MM.1S (cell line): ENCODE measurements around the gene DHRSX.
A peak's percentile ranks its signal among the peaks of the same experiment; 100 is the strongest.

ENCODE experiments used
- DNase-seq: peaks from one replicate; pipeline ENCODE4 v3.0.0-alpha.2; 2015
- H2AFZ ChIP-seq: fragments of 300-600 bp; sonication (generic); 2 replicates; pipeline ENCODE4 v1.6.0; 2016; ENCODE audit warnings: antibody characterized with exemption, low read length
- H3F3A ChIP-seq: fragments of 300-600 bp; sonication (generic); 2 replicates; pipeline ENCODE4 v1.6.1; 2016; ENCODE audit warnings: mild to moderate bottlenecking, antibody characterized with exemption, low read length, moderate library complexity, mixed read lengths; ENCODE audit not compliant: insufficient read depth
- H3K27ac ChIP-seq: fragments of 300-600 bp; sonication (generic); 2 replicates; pipeline ENCODE4 v1.5.1; 2016; ENCODE audit warnings: mild to moderate bottlenecking, low read length
- H3K27me3 ChIP-seq: fragments of 300-600 bp; sonication (generic); replicated peaks from 2 replicates; pipeline ENCODE4 v1.6.0; 2016; ENCODE audit warnings: low read length; ENCODE audit not compliant: insufficient read depth
- H3K36me3 ChIP-seq: fragments of 300-600 bp; sonication (generic); replicated peaks from 2 replicates; pipeline ENCODE4 v1.6.1; 2016; ENCODE audit warnings: mild to moderate bottlenecking, low read length, mixed read lengths; ENCODE audit not compliant: insufficient read depth
- H3K4me1 ChIP-seq: fragments of 300-600 bp; sonication (generic); 2 replicates; pipeline ENCODE4 v1.6.1; 2016; ENCODE audit warnings: low read length, mixed read lengths
- H3K4me2 ChIP-seq: fragments of 300-600 bp; sonication (generic); 2 replicates; pipeline ENCODE4 v1.6.0; 2016; ENCODE audit warnings: low read depth, low read length
- H3K4me3 ChIP-seq: fragments of 300-600 bp; sonication (generic); 2 replicates; pipeline ENCODE4 v1.5.1; 2016; ENCODE audit warnings: low read length, mixed read lengths
- H3K79me2 ChIP-seq: fragments of 300-600 bp; sonication (generic); 2 replicates; pipeline ENCODE4 v1.6.1; 2016; ENCODE audit warnings: mixed run types, low read length, mixed read lengths
- H3K9ac ChIP-seq: fragments of 300-600 bp; sonication (generic); 2 replicates; pipeline ENCODE4 v1.6.1; 2016; ENCODE audit warnings: low read length, mixed read lengths
- H3K9me2 ChIP-seq: fragments of 300-600 bp; sonication (generic); replicated peaks from 2 replicates; pipeline ENCODE4 v1.6.1; 2016; ENCODE audit warnings: mild to moderate bottlenecking, low read length, mixed read lengths; ENCODE audit not compliant: insufficient read depth
- H3K9me3 ChIP-seq: fragments of 300-600 bp; sonication (generic); replicated peaks from 2 replicates; pipeline ENCODE4 v1.6.1; 2016; ENCODE audit warnings: mild to moderate bottlenecking, low read length, mixed read lengths; ENCODE audit not compliant: insufficient read depth
- H4K20me1 ChIP-seq: fragments of 300-600 bp; sonication (generic); 2 replicates; pipeline ENCODE4 v1.6.1; 2016; ENCODE audit warnings: mild to moderate bottlenecking, low read length, moderate library complexity, mixed read lengths; ENCODE audit not compliant: insufficient read depth
- CTCF ChIP-seq: fragments of 300-600 bp; sonication (generic); IDR thresholded peaks from 2 replicates; pipeline ENCODE4 v1.5.1; 2016; ENCODE audit warnings: antibody characterized with exemption, low read length, mixed read lengths
- EZH2 ChIP-seq: fragments of 300-600 bp; sonication (generic); optimal IDR thresholded peaks from 2 replicates; pipeline ENCODE3; 2017; ENCODE audit warnings: low read depth, mild to moderate bottlenecking, antibody characterized with exemption, low read length, mixed read lengths
- EZH2phosphoT487 ChIP-seq: fragments of 300-600 bp; sonication (generic); IDR thresholded peaks from 2 replicates; pipeline ENCODE4 v1.6.1; 2018; ENCODE audit warnings: antibody characterized with exemption, low read length

Gene DHRSX

GRCh38 chrX:2500803-2501558 is at the start of gene DHRSX, which contains the start of gene ZBED1:
Gene DHRSX (minus strand): TSS chrX:2500976. CDS start chrX:2500925, 51 bp downstream.
Gene ZBED1 (minus strand): TSS chrX:2500976. CDS start chrX:2490719, 10,257 bp downstream.
- TF ChIP-seq EZH2 (no peak), EZH2phosphoT487 (no peak), CTCF (no peak)
- H2AFZ ChIP-seq, result peak within 1 kb of the TSS; percentile 15; the same call in 1 of the 2 replicates
- peaks cover 31% of the 10 kb centered on the region for H3K79me2 ChIP-seq
- H3K36me3 ChIP-seq, result no peaks in the 10 kb centered on the region
- H3K9me3 ChIP-seq, result no peaks in the 10 kb centered on the region
- no peaks in the 10 kb centered on the region for H3K9me2 ChIP-seq
- H3K4me3 ChIP-seq, result peak within 1 kb of the TSS; percentile 73
- peak within 1 kb of the TSS; percentile 50; the same call in 1 of the 2 replicates for H3K4me2 ChIP-seq
- H3K9ac ChIP-seq, result peak within 1 kb of the TSS; percentile 69
- H3K27ac ChIP-seq, result no peak within 1 kb of the TSS
- no peaks in the 10 kb centered on the region for H3K4me1 ChIP-seq
- DNase-seq, result peak; percentile 27
- H3F3A ChIP-seq, result no peaks in the 10 kb centered on the region
- H4K20me1 ChIP-seq, result no peaks in the 10 kb centered on the region
- H3K27me3 ChIP-seq, result no peaks in the 10 kb centered on the region

DNA sequence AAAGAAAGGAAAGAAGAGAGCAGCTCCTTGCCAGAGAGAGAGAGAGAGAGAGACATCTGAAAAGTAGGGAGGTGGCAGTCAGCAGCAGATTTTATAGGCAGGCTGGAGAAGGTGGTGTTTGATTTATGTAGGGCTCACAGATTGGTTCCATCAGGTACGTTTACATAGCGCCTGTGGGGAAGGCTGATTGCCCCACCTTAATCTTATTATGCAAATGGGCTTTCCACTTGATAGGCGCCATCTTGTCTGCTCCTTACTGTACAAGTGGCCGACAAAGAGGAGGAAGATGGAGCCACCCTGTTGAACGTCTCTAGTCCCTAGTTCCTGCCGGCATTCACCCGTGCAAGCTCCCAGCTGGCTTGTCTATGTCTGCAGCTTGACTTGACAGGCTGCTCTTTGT is 49.1 kb upstream of the DHRSX start:
- Histone ChIP-seq H3K4me1 (no peaks in the 10 kb centered on the region), H3K36me3 (no peaks in the 10 kb centered on the region), H2AFZ (no peak overlapping the region), H3K9me2 (no peaks in the 10 kb centered on the region), H3K4me3 (no peak overlapping the region), H3K9ac (no peak overlapping the region), H3F3A (no peaks in the 10 kb centered on the region), H3K27ac (no peak overlapping the region), H3K4me2 (no peak overlapping the region), H4K20me1 (no peaks in the 10 kb centered on the region), H3K27me3 (no peaks in the 10 kb centered on the region), H3K9me3 (no peaks in the 10 kb centered on the region), H3K79me2 (no peaks in the 10 kb centered on the region)
- no peak for DNase-seq
- no peak for TF ChIP-seq EZH2
- no peak for TF ChIP-seq CTCF
- TF ChIP-seq EZH2phosphoT487, result no peak

DNA sequence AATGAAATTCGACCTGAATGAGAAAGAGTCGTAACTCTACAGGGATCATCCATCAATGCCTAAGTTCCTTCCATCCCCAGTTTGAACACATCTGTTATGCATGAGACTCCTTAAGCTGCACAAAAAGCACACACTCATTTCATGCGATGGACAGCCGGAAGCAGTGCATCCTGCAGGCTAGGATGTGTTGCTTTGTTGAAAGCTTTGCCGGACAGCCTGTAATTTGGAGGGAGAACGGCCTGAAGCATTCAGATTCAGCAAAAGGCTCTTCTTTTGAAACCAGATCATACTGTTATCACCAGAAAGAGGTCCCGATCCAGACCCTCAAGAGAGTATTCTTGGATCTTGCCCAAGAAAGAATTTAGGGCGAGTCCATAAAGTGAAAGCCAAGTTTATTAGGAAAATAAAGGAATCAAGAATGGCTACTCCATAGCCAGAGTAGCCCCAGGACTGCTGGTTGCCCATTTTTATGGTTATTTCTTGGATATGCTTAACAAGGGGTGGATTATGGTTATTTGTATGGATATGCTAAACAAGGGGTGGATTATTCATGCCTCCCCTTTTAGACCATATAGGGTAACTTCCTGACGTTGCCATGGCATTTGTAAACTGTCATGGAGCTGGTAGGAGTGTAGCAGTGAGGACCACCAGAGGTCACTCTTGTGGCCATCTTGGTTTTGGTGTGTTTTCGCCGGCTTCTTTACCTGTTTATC is 48.1 kb upstream of the DHRSX start:
- Histone ChIP-seq H3K4me2 (no peak overlapping the region), H3K27ac (no peak overlapping the region), H3K4me1 (no peaks in the 10 kb centered on the region), H3K9me2 (no peaks in the 10 kb centered on the region), H3K9ac (no peak overlapping the region), H3K4me3 (no peak overlapping the region), H3F3A (no peaks in the 10 kb centered on the region), H3K36me3 (no peaks in the 10 kb centered on the region), H3K27me3 (no peaks in the 10 kb centered on the region), H3K79me2 (no peaks in the 10 kb centered on the region), H4K20me1 (no peaks in the 10 kb centered on the region), H2AFZ (no peak overlapping the region), H3K9me3 (no peaks in the 10 kb centered on the region)
- no peak for DNase-seq
- TF ChIP-seq EZH2phosphoT487 (no peak), EZH2 (no peak), CTCF (no peak)
